ENCODE results near the gene TOMM70. TPM values are rescaled to one million over a fixed set of nuclear protein-coding genes. Genes with fewer than 3 reads are reported as not detected.

TOMM70 gene
- total and polyA plus RNA-seq, 10 of the 15 experiments (the other 5 are each of a cell fraction or from before 2014, with no cell fraction given): 12.7 to 64.1 (median 41.3) TPM

GRCh38 chr3:100376301-100376700 lies 24.6 kb downstream of the TOMM70 start (continued):
- TF ChIP-seq E2F8 (IDR thresholded peaks at IDR 0.05; ENCODE audit: low read depth, partially characterized antibody): no peak
- TF ChIP-seq IKZF2 (IDR thresholded peaks at IDR 0.05): no peak
- no peak for TF ChIP-seq ETV6 (conservative IDR thresholded peaks at IDR 0.05 in 1 of 2, IDR thresholded peaks at IDR 0.05 in 1 of 2; ENCODE audit: borderline replicate concordance in 1 of 2, low read depth in 1 of 2)

GRCh38 chr3:100374521-100374920 lies 26.4 kb downstream of the TOMM70 start:
- no TSS peak for BruUV-seq (replicated peaks)
- H3K9me3 ChIP-seq (replicated peaks; ENCODE audit: control insufficient read depth, insufficient read depth, low read length): no peaks in the 10 kb centered on the region
- in situ Hi-C loops (cut with MboI): no loop called here
- intact Hi-C loops (cut with micrococcal nuclease; ENCODE audit: unreplicated experiment): no loop called here
- TF ChIP-seq NR2C2 (IDR thresholded peaks at IDR 0.05; ENCODE audit: borderline replicate concordance, control insufficient read depth, insufficient read length, low read depth) (no peak), YY1 (IDR thresholded peaks at IDR 0.05; ENCODE audit: low read depth, low read length) (no peak)
- no peak overlapping the region for H2AFZ ChIP-seq (ENCODE audit: control insufficient read depth, low read depth, low read length)
- H3K27ac ChIP-seq (ENCODE audit: control insufficient read depth, insufficient read depth): no peak overlapping the region
- H3K4me1 ChIP-seq (ENCODE audit: control insufficient read depth, insufficient read depth, low read length): no peaks in the 10 kb centered on the region
- ChIA-PET SMC1A (ENCODE audit: uncharacterized antibody, unreplicated experiment) (interaction anchor here (0.6 to 1.7 kb wide), 8 partner anchors 9 to 58 kb away, joined by 3 to 9 read pairs (median 4); partner anchors contain the start of gene LNP1), RAD21 (ENCODE audit: unreplicated experiment) (interaction anchor here (0.9 kb wide), 1 partner anchor 17 kb away, joined by 3 read pairs; no protein-coding TSS in a partner anchor), POLR2A (interaction anchor here (0.8 kb wide), 1 partner anchor 9 kb away, joined by 3 read pairs; no protein-coding TSS in a partner anchor), CTCF (interaction anchor here (0.8 to 1.9 kb wide), 7 partner anchors 19 to 306 kb away, joined by 3 to 5 read pairs (median 4); no protein-coding TSS in a partner anchor)
- peaks cover 10 to 21% of the 10 kb centered on the region in 2 experiments for H3K36me3 ChIP-seq (ENCODE audit: control insufficient read depth in 2 of 2, insufficient read depth in 2 of 2, low read length in 1 of 2)
- H3K9ac ChIP-seq (ENCODE audit: control insufficient read depth, insufficient read depth, low read length): no peak overlapping the region
- no peak for DNase-seq (ENCODE audit: low read depth, low spot score)
- no peak for FAIRE-seq
- H3K4me2 ChIP-seq (ENCODE audit: control insufficient read depth, insufficient read depth): no peak overlapping the region
- ATAC-seq: no peak
- no peaks in the 10 kb centered on the region for H3K79me2 ChIP-seq (ENCODE audit: control insufficient read depth, insufficient read depth, low read length)
- no peak overlapping the region for H3K4me3 ChIP-seq
- H4K20me1 ChIP-seq (ENCODE audit: control insufficient read depth, insufficient read depth): no peaks in the 10 kb centered on the region
- no peaks in the 10 kb centered on the region for H3K27me3 ChIP-seq (replicated peaks in 1 of 2; ENCODE audit: control insufficient read depth in 2 of 2, insufficient read depth in 2 of 2, low read length in 1 of 2)
